Uterus (tissue), 2 donors: ENCODE results near the gene FN1.

Source experiments
- CTCF ChIP-seq, 4 experiments: fragments of 200-600 bp in 2 of 4; fragments of 450-650 bp in 2 of 4; sonication (generic) in 2 of 4; IDR thresholded peaks; one replicate each; pipeline ENCODE4 v1.5.1; 2016 to 2019; ENCODE audit warnings: antibody characterized with exemption in 4 of 4, mild to moderate bottlenecking in 2 of 4, moderate library complexity in 1 of 4
- POLR2A ChIP-seq, 2 donors: fragments of 450-650 bp; IDR thresholded peaks; one replicate each; pipeline ENCODE4 v1.6.1; 2016; ENCODE audit warnings: antibody characterized with exemption in 2 of 2, mild to moderate bottlenecking in 1 of 2, moderate library complexity in 1 of 2

GRCh38 chr2:215320102-215320501 is 115.8 kb downstream of the FN1 start:
- no peak for TF ChIP-seq POLR2A (IDR thresholded peaks at IDR 0.05)
- TF ChIP-seq CTCF (IDR thresholded peaks at IDR 0.05): no peak
